Activated CD4-positive, alpha-beta T cell treated with anti-CD3 and anti-CD28 coated beads, Interleukin-2, amount 50 U/mL, for 4 hours (primary cell): ENCODE measurements around the gene ACTR3C.
"Not testable (repeated sequence)": the region's sequence is repeated elsewhere in the genome, so short reads cannot be mapped to it uniquely, and the experiment has no call there.

ENCODE experiments used
- DNase-seq, 2 experiments: peaks; one replicate each; pipeline ENCODE4 v3.0.0-alpha.2; 2020

The ACTR3C gene

DNA sequence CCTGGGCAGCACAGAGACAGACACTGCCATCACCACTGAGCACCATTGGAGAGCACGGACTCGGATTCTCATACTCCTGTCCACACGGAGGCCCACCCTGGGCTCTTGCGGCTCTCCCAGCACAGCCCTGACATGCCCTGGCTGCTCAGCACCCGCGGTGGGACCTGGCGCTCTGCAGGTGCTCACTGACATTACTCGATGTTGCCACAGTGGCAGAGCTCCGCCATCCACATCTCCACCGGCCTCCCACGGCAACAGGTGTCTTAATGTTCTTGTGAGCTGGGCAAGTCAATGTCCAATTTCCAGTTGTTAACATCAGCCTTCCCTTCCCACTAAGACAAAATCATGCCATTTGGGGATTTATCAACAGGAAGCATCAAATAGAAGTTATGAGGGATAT lies 45.0 kb downstream of the ACTR3C start:
- not testable (repeated sequence) for DNase-seq

DNA sequence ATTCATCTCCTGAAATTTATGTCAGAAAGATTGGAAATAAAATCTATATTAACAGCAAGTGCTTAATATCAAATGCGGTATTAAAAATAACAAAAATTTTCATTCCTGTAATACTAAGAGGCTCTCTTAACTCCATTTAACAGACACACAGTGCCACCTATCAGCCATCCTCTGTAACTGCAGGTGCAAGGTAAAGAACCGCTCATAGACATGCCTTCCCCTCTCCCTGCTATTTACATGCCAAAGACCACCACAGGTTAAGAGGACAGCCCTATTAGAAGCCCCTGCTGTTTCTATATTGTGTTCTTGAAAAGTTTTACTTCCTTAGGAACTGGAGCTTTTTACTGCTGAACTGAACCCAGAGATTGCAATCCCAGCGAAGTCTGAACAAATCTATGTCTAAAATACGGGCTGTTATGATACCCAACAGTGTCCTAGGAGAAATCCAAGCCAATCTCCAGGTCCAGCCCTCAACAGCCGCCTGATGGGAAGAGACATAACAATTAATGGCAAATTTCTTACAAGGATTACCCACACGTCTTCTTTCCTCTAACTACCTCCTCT lies 47.1 kb downstream of the ACTR3C start:
- DNase-seq: peak; percentile 4 to 15

DNA sequence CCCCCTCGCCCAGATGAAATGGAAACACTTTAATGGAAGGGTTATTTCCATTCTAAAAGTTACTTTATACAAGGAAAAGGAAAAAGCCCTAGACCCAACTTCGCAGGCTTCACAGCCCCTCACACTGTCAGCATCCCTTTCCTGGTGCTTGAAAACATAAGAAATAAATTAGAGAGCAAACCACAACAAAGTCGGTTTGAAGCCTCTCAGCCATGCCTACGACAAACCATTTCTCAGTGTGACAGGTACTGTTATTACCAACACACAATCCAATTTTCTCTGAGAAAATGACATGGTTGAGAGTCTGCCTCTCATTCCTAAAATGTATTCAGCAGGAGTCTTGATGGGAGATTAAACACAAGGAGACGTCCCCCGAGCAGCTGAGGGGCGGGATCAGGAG lies 51.4 kb downstream of the ACTR3C start:
- not testable (repeated sequence) for DNase-seq

DNA sequence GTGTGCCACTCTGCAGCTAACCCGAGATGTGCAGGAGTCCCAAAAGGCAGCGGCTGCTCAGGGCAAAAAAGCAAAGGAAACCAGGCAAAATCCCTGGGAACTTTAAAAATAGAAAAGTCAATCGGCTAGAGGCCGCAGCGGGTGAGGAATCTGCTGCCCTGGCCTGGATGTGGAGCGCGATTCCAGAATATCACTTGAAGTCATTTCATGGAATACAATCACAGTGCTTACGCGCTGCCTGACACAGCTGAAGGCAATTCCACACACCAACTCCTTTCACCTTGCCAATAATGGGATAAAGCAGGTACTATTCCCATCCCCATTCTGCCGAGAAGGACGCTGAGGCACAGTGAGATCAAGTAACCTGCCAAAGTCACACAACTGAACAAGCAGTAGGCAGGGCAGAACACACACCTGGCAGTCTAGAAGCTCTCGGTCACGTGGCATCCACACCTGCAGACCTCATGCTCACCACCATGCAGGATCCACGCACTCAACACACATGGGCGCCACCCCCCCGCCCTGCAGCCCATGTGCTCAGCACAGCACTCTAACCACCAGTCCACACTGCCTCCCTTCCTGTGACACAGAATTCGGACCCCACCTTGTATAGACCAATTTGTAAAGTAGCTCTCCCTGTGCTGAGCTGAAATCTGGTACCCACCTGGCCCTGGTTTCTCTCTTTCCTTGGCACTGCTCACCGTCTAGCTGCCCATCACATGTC lies 53.1 kb downstream of the ACTR3C start:
- not testable (repeated sequence) for DNase-seq

- DNase-seq: not testable (repeated sequence)
These were observed 54.5 kb downstream of the ACTR3C start for GRCh38 chr7:150268798-150269197.

DNA sequence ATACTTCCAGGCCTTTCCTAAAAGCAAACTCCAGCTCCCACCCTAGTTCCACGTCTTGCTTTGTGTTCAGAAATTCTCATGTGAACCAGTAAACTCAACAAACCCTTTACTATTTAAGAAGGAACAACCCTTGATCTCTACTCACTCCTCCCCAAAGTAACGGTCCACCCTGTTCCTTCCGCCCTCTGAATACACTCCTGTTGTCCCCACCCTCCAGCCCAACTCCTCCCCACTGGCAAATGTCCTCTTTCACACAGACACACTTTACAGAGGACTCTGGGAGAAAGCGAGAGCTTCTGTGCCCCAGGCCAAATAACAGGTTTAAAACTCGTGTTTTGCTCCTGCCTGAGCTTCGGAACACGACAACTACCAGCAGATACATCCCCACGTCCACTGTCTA lies 55.1 kb downstream of the ACTR3C start:
- DNase-seq: not testable (repeated sequence)

- DNase-seq: not testable (repeated sequence)
These were observed 56.2 kb downstream of the ACTR3C start for GRCh38 chr7:150266953-150267665.

DNA sequence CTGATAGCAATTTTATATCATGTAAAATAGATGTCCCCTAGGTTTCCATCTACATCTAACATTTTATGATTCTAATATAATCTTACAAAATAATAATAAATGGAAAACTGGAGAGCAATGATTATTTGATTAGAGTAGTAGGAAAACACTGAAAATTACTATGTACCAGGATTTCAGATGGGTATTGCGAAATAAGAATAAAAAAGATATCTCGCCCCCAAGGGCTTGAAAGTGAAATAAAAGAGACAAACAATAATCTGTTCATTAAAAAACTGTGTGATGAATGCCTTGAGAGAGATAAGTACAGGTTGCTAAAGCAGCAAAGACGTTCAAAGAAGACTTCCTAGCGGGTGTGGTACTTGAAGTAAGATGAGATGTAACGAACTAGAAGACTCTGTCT lies 60.7 kb downstream of the ACTR3C start:
- DNase-seq: not testable (repeated sequence)

GRCh38 chr7:150247745-150248144 lies 75.6 kb downstream of the ACTR3C start:
- not testable (repeated sequence) for DNase-seq

- DNase-seq: not testable (repeated sequence)
These were observed 78.1 kb downstream of the ACTR3C start for GRCh38 chr7:150245208-150245607.

- not testable (repeated sequence) for DNase-seq
These were observed 80.4 kb downstream of the ACTR3C start for GRCh38 chr7:150242935-150243334.

- not testable (repeated sequence) for DNase-seq
These were observed 97.9 kb downstream of the ACTR3C start for GRCh38 chr7:150225444-150225843.

- not testable (repeated sequence) for DNase-seq
These were observed 101.0 kb downstream of the ACTR3C start for GRCh38 chr7:150222083-150222972.

DNA sequence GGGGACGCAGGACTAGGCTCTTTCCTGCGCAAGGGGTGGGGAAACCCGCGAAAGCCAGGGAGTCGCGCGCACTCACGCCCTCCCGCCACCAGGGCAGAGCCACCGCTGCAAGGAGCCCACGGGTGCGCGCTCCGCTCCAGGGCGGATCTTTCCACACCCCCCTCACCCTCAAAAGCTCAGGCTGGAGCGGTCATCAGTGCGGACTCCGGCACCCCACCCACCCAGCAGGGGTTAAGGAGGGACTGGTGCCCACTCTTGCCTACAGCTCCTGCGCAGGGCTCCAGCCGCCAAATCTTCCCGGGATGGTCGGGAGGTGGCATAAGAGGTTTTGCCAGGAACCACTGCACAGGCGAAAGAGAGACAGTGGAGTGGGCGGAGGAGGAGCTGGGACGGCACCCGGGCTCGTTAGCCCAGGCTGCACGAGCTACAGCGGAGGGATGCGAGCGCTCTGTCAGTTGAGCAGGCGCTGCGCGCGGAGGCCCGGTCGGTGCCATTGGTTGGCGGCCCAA lies 102.6 kb downstream of the ACTR3C start:
- DNase-seq: not testable (repeated sequence)

- not testable (repeated sequence) for DNase-seq
These were observed 103.2 kb downstream of the ACTR3C start for GRCh38 chr7:150219941-150220658.

- not testable (repeated sequence) for DNase-seq
These were observed 116.5 kb downstream of the ACTR3C start for GRCh38 chr7:150206848-150207247.

DNA sequence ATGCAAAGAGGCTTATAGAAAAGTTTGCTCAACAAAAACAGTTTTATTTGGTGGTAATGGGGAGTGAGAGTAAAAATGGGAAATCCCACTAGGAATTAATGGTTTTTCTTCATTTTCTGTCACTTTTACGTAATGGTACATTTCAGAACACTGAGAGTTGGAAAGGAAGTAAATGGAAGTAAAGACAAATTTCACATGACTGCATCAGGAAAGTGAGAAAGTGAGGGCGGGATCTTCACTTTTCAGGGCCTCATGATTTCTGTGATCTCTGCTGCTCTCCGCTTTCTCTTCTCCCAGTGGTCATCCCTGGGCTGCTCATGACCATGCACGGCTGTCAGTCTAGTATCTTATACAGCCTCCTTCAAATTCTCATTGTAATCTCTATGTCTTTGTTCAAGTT lies 117.5 kb downstream of the ACTR3C start:
- DNase-seq: not testable (repeated sequence)

GRCh38 chr7:150204577-150204976 lies 118.8 kb downstream of the ACTR3C start:
- not testable (repeated sequence) for DNase-seq

DNA sequence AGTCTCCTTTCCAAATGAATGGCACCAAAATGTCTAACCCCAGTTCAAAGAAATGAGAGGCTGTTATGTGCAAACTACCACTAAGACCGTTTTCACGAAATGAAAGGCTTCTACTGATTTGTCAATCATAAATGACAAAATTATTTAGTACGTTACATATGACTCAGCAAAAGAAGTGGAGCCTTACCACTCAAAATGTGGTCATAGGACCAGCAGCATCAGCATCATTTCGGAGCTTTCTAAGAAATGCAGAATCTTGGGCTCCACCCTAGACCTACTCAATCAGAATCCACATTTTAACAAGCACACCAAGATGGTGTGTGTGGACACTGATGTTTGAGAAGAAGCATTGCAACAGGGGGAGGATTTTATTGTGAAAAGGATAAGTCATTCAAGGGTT lies 120.5 kb downstream of the ACTR3C start:
- DNase-seq: not testable (repeated sequence)
